Activated CD8-positive, alpha-beta T cell treated with anti-CD3 and anti-CD28 coated beads for 36 hours (primary cell): ENCODE results near the gene DYRK1A. TPM values are rescaled to one million over a fixed set of nuclear protein-coding genes. Genes with fewer than 3 reads are reported as not detected.

Experiments used
- ATAC-seq: fragments of 200-7000 bp; cut with Tn5 transposase; one replicate; pipeline ENCODE4 v1.10.0; 2021; ENCODE audit warnings: mild to moderate bottlenecking, moderate library complexity
- CTCF ChIA-PET: fragments of 350-600 bp; sonication (Branson Sonifier 250); formaldehyde crosslinking; loops from one replicate; lab custom pipeline; 2021; ENCODE audit warnings: antibody characterized with exemption; lab: Charles Lee
- POLR2A ChIA-PET: fragments of 350-600 bp; sonication (Branson Sonifier 250); formaldehyde crosslinking; loops from one replicate; lab custom pipeline; 2021; ENCODE audit warnings: antibody characterized with exemption; lab: Charles Lee
- DNase-seq: peaks from one replicate; pipeline ENCODE4 v3.0.0-alpha.2; 2020
- H3K27ac Mint-ChIP-seq: one replicate; pipeline ENCODE4 v1.8.0; 2021; ENCODE audit warnings: mild to moderate bottlenecking, mixed read lengths
- H3K27me3 Mint-ChIP-seq: one replicate; pipeline ENCODE4 v1.8.0; 2021; ENCODE audit warnings: mixed read lengths
- H3K36me3 Mint-ChIP-seq: one replicate; pipeline ENCODE4 v1.8.0; 2021; ENCODE audit warnings: low read depth, mixed read lengths
- H3K4me1 Mint-ChIP-seq: one replicate; pipeline ENCODE4 v1.8.0; 2021; ENCODE audit warnings: low read depth, mixed read lengths
- H3K4me3 Mint-ChIP-seq: one replicate; pipeline ENCODE4 v1.8.0; 2021; ENCODE audit warnings: mild to moderate bottlenecking, moderate library complexity, mixed read lengths
- H3K9me3 Mint-ChIP-seq: one replicate; pipeline ENCODE4 v1.8.0; 2021; ENCODE audit warnings: mixed read lengths
- intact Hi-C: fragments of 100-400 bp; cut with micrococcal nuclease; formaldehyde crosslinking; loops from one replicate; pipeline ENCODE4 v1.10.0; 2022
- total RNA-seq, 2 experiments: library from RNA; stranded (reverse); gene quantifications; one replicate each; pipeline ENCODE4 v1.2.3, GENCODE V29; 2021
- TF ChIP-seq, protein P1 (sequence below): fragments of 200-600 bp; IDR thresholded peaks from one replicate; pipeline ENCODE4 v1.8.0; 2022; ENCODE audit warnings: antibody characterized with exemption, mild to moderate bottlenecking

DYRK1A gene
- total RNA-seq, 2 experiments from 2014 or later, result 57.5 to 58.7 TPM

DNA sequence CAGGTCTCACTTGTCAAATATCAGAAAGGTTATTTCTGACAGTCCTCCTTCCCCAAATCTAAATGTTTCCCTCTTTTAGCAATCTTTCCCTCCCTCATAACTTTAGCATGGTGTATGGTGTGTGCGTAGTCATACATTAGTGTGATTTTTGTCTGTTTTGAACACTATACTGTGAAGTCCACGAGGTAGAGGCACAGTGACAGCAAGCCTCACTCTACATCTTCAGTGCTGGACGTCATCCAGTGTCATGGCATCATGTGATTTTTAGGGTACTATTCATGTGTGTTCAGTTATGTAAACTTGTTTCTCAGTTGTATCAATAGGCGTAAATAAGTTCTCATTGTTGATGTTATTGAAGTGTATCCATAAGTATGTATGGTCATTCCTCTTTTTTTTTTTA lies 39.1 kb downstream of the DYRK1A start:
- Mint-ChIP-seq H3K4me3 (no peak overlapping the region), H3K4me1 (peaks cover 78% of the 10 kb centered on the region), H3K36me3 (peaks cover 31% of the 10 kb centered on the region), H3K9me3 (peaks cover 12% of the 10 kb centered on the region), H3K27me3 (no peaks in the 10 kb centered on the region), H3K27ac (peak overlapping the region; percentile 17)
- DNase-seq, result no peak
- ChIA-PET POLR2A (interaction anchor here (0.6 to 1.5 kb wide), 3 partner anchors 11 to 34 kb away, joined by 3 read pairs; no protein-coding TSS in a partner anchor), CTCF (no interaction called here)
- no peak for ATAC-seq
- TF ChIP-seq, protein P1, sequence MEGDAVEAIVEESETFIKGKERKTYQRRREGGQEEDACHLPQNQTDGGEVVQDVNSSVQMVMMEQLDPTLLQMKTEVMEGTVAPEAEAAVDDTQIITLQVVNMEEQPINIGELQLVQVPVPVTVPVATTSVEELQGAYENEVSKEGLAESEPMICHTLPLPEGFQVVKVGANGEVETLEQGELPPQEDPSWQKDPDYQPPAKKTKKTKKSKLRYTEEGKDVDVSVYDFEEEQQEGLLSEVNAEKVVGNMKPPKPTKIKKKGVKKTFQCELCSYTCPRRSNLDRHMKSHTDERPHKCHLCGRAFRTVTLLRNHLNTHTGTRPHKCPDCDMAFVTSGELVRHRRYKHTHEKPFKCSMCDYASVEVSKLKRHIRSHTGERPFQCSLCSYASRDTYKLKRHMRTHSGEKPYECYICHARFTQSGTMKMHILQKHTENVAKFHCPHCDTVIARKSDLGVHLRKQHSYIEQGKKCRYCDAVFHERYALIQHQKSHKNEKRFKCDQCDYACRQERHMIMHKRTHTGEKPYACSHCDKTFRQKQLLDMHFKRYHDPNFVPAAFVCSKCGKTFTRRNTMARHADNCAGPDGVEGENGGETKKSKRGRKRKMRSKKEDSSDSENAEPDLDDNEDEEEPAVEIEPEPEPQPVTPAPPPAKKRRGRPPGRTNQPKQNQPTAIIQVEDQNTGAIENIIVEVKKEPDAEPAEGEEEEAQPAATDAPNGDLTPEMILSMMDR, result no peak
- intact Hi-C loops, result loop anchor here (5.0 kb wide), 1 partner anchor 33 kb away; no protein-coding TSS in a partner anchor

DNA sequence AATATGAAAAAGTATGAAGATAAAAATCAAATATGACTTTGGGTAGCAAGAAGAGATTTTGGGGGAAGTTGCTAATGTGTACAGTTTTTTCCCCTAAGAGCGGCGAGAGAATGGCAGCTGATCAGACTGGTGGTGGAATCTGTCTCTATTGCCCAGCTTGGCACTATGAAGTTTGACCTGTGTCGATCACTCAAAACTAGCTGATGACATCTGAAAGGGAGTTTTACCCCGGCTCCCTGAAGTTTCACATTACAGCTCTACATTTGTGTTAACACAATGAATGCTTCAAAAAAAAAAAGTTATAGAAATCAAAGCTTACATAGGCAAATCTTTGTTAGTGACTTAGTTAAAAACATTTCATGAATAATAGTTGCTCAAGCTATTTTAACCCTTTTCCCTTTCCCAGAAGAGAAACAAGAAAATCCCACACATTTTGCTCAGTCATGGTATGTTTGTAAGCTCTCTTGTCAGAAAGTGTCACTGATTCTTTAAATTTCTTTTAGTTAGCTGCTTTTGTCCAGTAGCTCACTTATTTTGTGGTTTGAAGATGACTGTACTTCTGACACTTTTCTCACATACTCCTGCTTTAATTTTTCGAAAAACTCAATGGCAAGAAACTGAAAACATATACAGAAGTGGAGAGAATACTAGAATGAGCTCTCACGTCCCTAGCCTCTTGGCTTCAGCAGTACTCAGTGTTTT lies 41.3 kb downstream of the DYRK1A start:
- DNase-seq (no peak), ATAC-seq (peak; percentile 70)
- intact Hi-C loops, result loop anchor here (5.0 kb wide), 1 partner anchor 36 kb away; no protein-coding TSS in a partner anchor
- TF ChIP-seq, protein P1, result no peak
- H3K4me1 Mint-ChIP-seq, result peaks cover 80% of the 10 kb centered on the region
- H3K36me3 Mint-ChIP-seq, result peaks cover 16% of the 10 kb centered on the region
- H3K9me3 Mint-ChIP-seq, result peaks cover 1% of the 10 kb centered on the region
- POLR2A ChIA-PET, result interaction anchor here (0.7 to 2.0 kb wide), 7 partner anchors 28 to 76 kb away, joined by 3 to 6 read pairs (median 4); partner anchors contain the start of gene DYRK1A
- peak overlapping the region; percentile 68 for H3K27ac Mint-ChIP-seq
- H3K4me3 Mint-ChIP-seq, result peak overlapping the region; percentile 18
- CTCF ChIA-PET, result interaction anchor here (0.8 to 1.8 kb wide), 12 partner anchors 9 to 397 kb away, joined by 3 to 5 read pairs (median 3); no protein-coding TSS in a partner anchor
- no peaks in the 10 kb centered on the region for H3K27me3 Mint-ChIP-seq

DNA sequence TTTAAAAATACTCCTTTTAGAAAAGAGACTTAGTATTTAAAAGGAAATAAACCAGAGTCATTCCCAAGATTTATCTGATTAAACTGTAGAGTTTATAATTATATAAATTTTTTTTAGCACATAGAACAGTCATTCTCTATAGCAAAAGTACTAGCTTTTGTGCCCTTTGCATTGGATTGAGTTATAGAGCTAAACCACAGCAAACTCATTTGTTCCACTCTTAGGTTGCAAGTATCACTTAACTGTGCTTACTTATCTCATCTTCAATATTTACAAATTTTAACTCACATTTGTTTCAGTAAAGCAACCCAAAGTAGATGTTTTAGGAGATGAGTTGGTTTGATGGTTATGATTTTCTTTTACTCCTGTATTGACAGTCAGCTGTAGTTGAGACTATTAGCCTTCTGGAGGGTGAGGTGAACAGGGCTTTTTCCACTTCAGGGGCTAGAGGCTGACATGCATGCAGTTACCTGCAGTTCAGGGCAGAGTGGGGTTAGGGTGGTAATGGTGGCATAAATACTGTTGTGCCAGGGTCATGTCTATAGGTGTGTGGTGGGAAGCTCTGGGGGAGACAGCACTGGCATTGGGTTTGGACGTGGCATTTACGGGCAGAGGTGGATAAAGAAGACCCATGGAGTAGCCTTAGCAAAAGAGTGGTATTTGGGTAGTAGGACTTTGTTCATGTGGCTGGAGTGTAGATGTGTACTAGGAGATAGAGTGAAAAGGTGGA lies 42.1 kb downstream of the DYRK1A start:
- peaks cover 84% of the 10 kb centered on the region for H3K4me1 Mint-ChIP-seq
- H3K9me3 Mint-ChIP-seq, result no peaks in the 10 kb centered on the region
- H3K4me3 Mint-ChIP-seq, result no peak overlapping the region
- H3K36me3 Mint-ChIP-seq, result peaks cover 11% of the 10 kb centered on the region
- ATAC-seq (peak; percentile 77), DNase-seq (no peak)
- no peaks in the 10 kb centered on the region for H3K27me3 Mint-ChIP-seq
- ChIA-PET POLR2A (interaction anchor here (0.7 to 2.0 kb wide), 7 partner anchors 27 to 75 kb away, joined by 3 to 6 read pairs (median 4); partner anchors contain the start of gene DYRK1A), CTCF (interaction anchor here (0.8 to 1.8 kb wide), 8 partner anchors 8 to 398 kb away, joined by 3 to 5 read pairs (median 3); no protein-coding TSS in a partner anchor)
- TF ChIP-seq, protein P1, result no peak
- intact Hi-C loops, result loop anchor here (5.0 kb wide), 1 partner anchor 36 kb away; no protein-coding TSS in a partner anchor
- H3K27ac Mint-ChIP-seq, result peak overlapping the region; percentile 68

GRCh38 chr21:37410639-37411038 lies 44.1 kb downstream of the DYRK1A start:
- ATAC-seq, result no peak
- H3K27me3 Mint-ChIP-seq, result no peaks in the 10 kb centered on the region
- no peak for DNase-seq
- H3K4me3 Mint-ChIP-seq, result no peak overlapping the region
- H3K27ac Mint-ChIP-seq, result peak overlapping the region; percentile 10
- CTCF ChIA-PET, result interaction anchor here (1.1 kb wide), 1 partner anchor 21 kb away, joined by 3 read pairs; no protein-coding TSS in a partner anchor
- POLR2A ChIA-PET, result no interaction called here
- no peaks in the 10 kb centered on the region for H3K9me3 Mint-ChIP-seq
- TF ChIP-seq, protein P1, result no peak
- H3K36me3 Mint-ChIP-seq, result peaks cover 9% of the 10 kb centered on the region
- peaks cover 84% of the 10 kb centered on the region for H3K4me1 Mint-ChIP-seq
- intact Hi-C loops, result no loop called here
